HCT116 (cell line): ENCODE results near the gene ACTL7A. TPM values are rescaled to one million over a fixed set of nuclear protein-coding genes. Genes with fewer than 3 reads are reported as not detected.

ENCODE experiments used
- ATAC-seq: fragments of 200-7000 bp; cut with Tn5 transposase; 2 replicates; pipeline ENCODE4 v1.9.1; 2020; ENCODE audit warnings: mild to moderate bottlenecking, moderate library complexity
- BruUV-seq: library from RNA; stranded (reverse); fragments of 400-500 nt; replicated peaks from 2 replicates; lab custom pipeline; 2021; lab: Mats Ljungman, UMichigan
- CTCF ChIA-PET: fragments of 300-600 bp; sonication (Branson Sonifier 250); formaldehyde crosslinking; loops from one replicate; lab custom pipeline; 2021; ENCODE audit warnings: antibody characterized with exemption; lab: Charles Lee
- POLR2A ChIA-PET: fragments of 300-600, 350-600 bp; sonication (Branson Sonifier 250); formaldehyde crosslinking; loops from one replicate; lab custom pipeline; 2021; ENCODE audit warnings: antibody characterized with exemption; lab: Charles Lee
- RAD21 ChIA-PET, 2 experiments: fragments of 300-600 bp; sonication (Branson Sonifier 250); formaldehyde crosslinking; loops; one replicate each; lab custom pipeline; 2023; ENCODE audit warnings: low total read pairs in 2 of 2; ENCODE audit not compliant: uncharacterized antibody in 2 of 2, unreplicated experiment in 2 of 2, low non-redundant PET in 1 of 2; lab: Charles Lee
- DNase-seq: peaks from one replicate; pipeline ENCODE4 v3.0.0-alpha.2; 2010; ENCODE audit warnings: low read depth, low spot score
- H2AFZ ChIP-seq: fragments of 200-600 bp; shearing (Covaris generic), sonication (generic); 2 replicates; pipeline ENCODE4 v1.6.1; 2017; ENCODE audit warnings: low read depth, mixed run types, mixed read lengths, antibody characterized with exemption, low read length; ENCODE audit not compliant: poor library complexity, severe bottlenecking
- H3K27ac ChIP-seq: 2 replicates; pipeline ENCODE4 v1.5.1; 2012; ENCODE audit warnings: low read depth, low read length
- H3K27me3 ChIP-seq: fragments of 200-600 bp; sonication (generic); 2 replicates; pipeline ENCODE4 v1.6.1; 2016; ENCODE audit warnings: mixed run types, low read length, mixed read lengths; ENCODE audit not compliant: insufficient read depth
- H3K36me3 ChIP-seq, 2 experiments: fragments of 200-500 bp in 1 of 2; fragments of 200-600 bp in 1 of 2; sonication (Bioruptor generic) in 1 of 2; sonication (generic) in 1 of 2; 2 replicates each; pipeline versions ENCODE4 v1.5.1 to v1.6.1; 2014 to 2016; ENCODE audit warnings: low read length in 2 of 2, inconsistent platforms in 1 of 2, mixed read lengths in 1 of 2, mixed run types in 1 of 2; ENCODE audit not compliant: insufficient read depth in 2 of 2, control insufficient read depth in 1 of 2
- H3K4me1 ChIP-seq, 2 experiments: fragments of 200-600 bp in 1 of 2; sonication (generic) in 1 of 2; 2 replicates each; pipeline versions ENCODE4 v1.5.1 to v1.6.1; 2012 to 2017; ENCODE audit warnings: low read length in 2 of 2, inconsistent platforms in 1 of 2, mild to moderate bottlenecking in 1 of 2, mixed read lengths in 1 of 2, mixed run types in 1 of 2, moderate library complexity in 1 of 2; ENCODE audit not compliant: insufficient read depth in 2 of 2, control insufficient read depth in 1 of 2
- H3K4me2 ChIP-seq: fragments of 200-600 bp; sonication (generic); 2 replicates; pipeline ENCODE4 v1.6.1; 2017; ENCODE audit warnings: mixed run types, low read length, mixed read lengths
- H3K4me3 ChIP-seq, 2 experiments: fragments of 200-600 bp in 1 of 2; sonication (generic) in 1 of 2; replicated peaks in 1 of 2; 2 replicates each; pipeline ENCODE4 v1.5.1; 2011 to 2016; ENCODE audit warnings: low read length in 2 of 2, control low read depth in 1 of 2, low read depth in 1 of 2, mild to moderate bottlenecking in 1 of 2, mixed read lengths in 1 of 2, mixed run types in 1 of 2
- H3K79me2 ChIP-seq: fragments of 200-600 bp; sonication (generic); 2 replicates; pipeline ENCODE4 v1.6.1; 2017; ENCODE audit warnings: mild to moderate bottlenecking, mixed run types, low read length, moderate library complexity, mixed read lengths; ENCODE audit not compliant: insufficient read depth
- H3K9ac ChIP-seq: fragments of 200-600 bp; sonication (generic); 2 replicates; pipeline ENCODE4 v1.6.1; 2016; ENCODE audit warnings: low read length, mixed read lengths
- H3K9me2 ChIP-seq: fragments of 200-600 bp; sonication (generic), shearing (Covaris generic); 2 replicates; pipeline ENCODE4 v1.6.1; 2017; ENCODE audit warnings: mixed run types, mild to moderate bottlenecking, moderate library complexity; ENCODE audit not compliant: insufficient read depth
- H3K9me3 ChIP-seq, 2 experiments: fragments of 200-500 bp in 1 of 2; fragments of 200-600 bp in 1 of 2; sonication (Bioruptor generic) in 1 of 2; sonication (generic) in 1 of 2; 2 replicates each; pipeline ENCODE4 v1.6.1; 2014 to 2017; ENCODE audit warnings: low read length in 2 of 2, mixed read lengths in 2 of 2, inconsistent platforms in 1 of 2, low read depth in 1 of 2, mild to moderate bottlenecking in 1 of 2, mixed run types in 1 of 2, moderate library complexity in 1 of 2; ENCODE audit not compliant: control insufficient read depth in 1 of 2, insufficient read depth in 1 of 2
- H4K20me1 ChIP-seq: fragments of 200-600 bp; sonication (generic), shearing (Covaris generic); 2 replicates; pipeline ENCODE4 v1.6.1; 2017; ENCODE audit warnings: mixed run types, mild to moderate bottlenecking, moderate library complexity; ENCODE audit not compliant: insufficient read depth
- CEBPB ChIP-seq: IDR thresholded peaks from 2 replicates; pipeline ENCODE4 v1.6.1; 2012; ENCODE audit warnings: low read depth
- ELF1 ChIP-seq: IDR thresholded peaks from 2 replicates; pipeline ENCODE4 v1.6.1; 2012; ENCODE audit warnings: low read depth, borderline replicate concordance
- EZH2 ChIP-seq: fragments of 200-600 bp; sonication (generic); IDR thresholded peaks from 2 replicates; pipeline ENCODE4 v1.6.1; 2017; ENCODE audit warnings: antibody characterized with exemption, mixed run types
- JUND ChIP-seq: IDR thresholded peaks from 2 replicates; pipeline ENCODE4 v1.6.1; 2012
- MAX ChIP-seq: IDR thresholded peaks from 2 replicates; pipeline ENCODE4 v1.6.1; 2012
- POLR2A ChIP-seq: IDR thresholded peaks from 2 replicates; pipeline ENCODE4 v1.7.0; 2011; ENCODE audit warnings: borderline replicate concordance; ENCODE audit not compliant: insufficient read depth, insufficient read length; ENCODE audit errors: extremely low read depth
- RAD21 ChIP-seq: IDR thresholded peaks from 2 replicates; pipeline ENCODE4 v1.6.1; 2012; ENCODE audit warnings: low read depth, mild to moderate bottlenecking
- SIN3A ChIP-seq: IDR thresholded peaks from 2 replicates; pipeline ENCODE4 v1.6.1; 2012; ENCODE audit warnings: low read depth
- SP1 ChIP-seq: IDR thresholded peaks from 2 replicates; pipeline ENCODE4 v1.6.1; 2012; ENCODE audit warnings: low read depth
- SRF ChIP-seq: IDR thresholded peaks from 2 replicates; pipeline ENCODE4 v1.6.1; 2012; ENCODE audit warnings: low read depth
- TCF7L2 ChIP-seq: IDR thresholded peaks from 2 replicates; pipeline ENCODE4 v1.7.0; 2011; ENCODE audit warnings: borderline replicate concordance, inconsistent platforms; ENCODE audit not compliant: insufficient read depth, insufficient read length; ENCODE audit errors: extremely low read depth
- YY1 ChIP-seq: IDR thresholded peaks from 2 replicates; pipeline ENCODE4 v1.6.1; 2011; ENCODE audit warnings: low read length, low read depth, moderate library complexity, mild to moderate bottlenecking; ENCODE audit not compliant: insufficient replicate concordance; ENCODE audit errors: extremely low read depth
- intact Hi-C: fragments of 100-400 bp; cut with micrococcal nuclease; formaldehyde crosslinking; loops from 2 replicates; pipeline ENCODE4 v1.10.0; 2022
- total RNA-seq: library from RNA; stranded (reverse); gene quantifications from one replicate; pipeline ENCODE4 v1.2.1, GENCODE V29; 2021; ENCODE audit not compliant: unreplicated experiment
- TF ChIP-seq, protein P1 (sequence below): IDR thresholded peaks from 2 replicates; pipeline ENCODE4 v1.6.1; 2011; ENCODE audit warnings: mild to moderate bottlenecking, low read length, moderate library complexity; ENCODE audit not compliant: insufficient replicate concordance; ENCODE audit errors: extremely low read depth
- TF ChIP-seq, protein P2 (sequence below): IDR thresholded peaks from 2 replicates; pipeline ENCODE4 v1.6.1; 2012; ENCODE audit warnings: low read depth

ACTL7A gene
- total RNA-seq, 1 experiment from 2014 or later = not detected

GRCh38 chr9:108865037-108865436 lies 3.0 kb downstream of the ACTL7A start:
- Histone ChIP-seq H3K27me3 (no peaks in the 10 kb centered on the region), H3K27ac (no peak overlapping the region), H3K9me3 (no peaks in the 10 kb centered on the region), H3K9ac (no peak overlapping the region), H3K79me2 (no peaks in the 10 kb centered on the region), H2AFZ (no peak overlapping the region)
- no TSS peak for BruUV-seq
- POLR2A ChIA-PET = no interaction called here
- TF ChIP-seq JUND (no peak), MAX (no peak), EZH2 (no peak), RAD21 (no peak), SP1 (no peak), ELF1 (no peak), SIN3A (no peak), CEBPB (no peak), YY1 (no peak), TCF7L2 (no peak), SRF (no peak), POLR2A (no peak)
- TF ChIP-seq, protein P1, sequence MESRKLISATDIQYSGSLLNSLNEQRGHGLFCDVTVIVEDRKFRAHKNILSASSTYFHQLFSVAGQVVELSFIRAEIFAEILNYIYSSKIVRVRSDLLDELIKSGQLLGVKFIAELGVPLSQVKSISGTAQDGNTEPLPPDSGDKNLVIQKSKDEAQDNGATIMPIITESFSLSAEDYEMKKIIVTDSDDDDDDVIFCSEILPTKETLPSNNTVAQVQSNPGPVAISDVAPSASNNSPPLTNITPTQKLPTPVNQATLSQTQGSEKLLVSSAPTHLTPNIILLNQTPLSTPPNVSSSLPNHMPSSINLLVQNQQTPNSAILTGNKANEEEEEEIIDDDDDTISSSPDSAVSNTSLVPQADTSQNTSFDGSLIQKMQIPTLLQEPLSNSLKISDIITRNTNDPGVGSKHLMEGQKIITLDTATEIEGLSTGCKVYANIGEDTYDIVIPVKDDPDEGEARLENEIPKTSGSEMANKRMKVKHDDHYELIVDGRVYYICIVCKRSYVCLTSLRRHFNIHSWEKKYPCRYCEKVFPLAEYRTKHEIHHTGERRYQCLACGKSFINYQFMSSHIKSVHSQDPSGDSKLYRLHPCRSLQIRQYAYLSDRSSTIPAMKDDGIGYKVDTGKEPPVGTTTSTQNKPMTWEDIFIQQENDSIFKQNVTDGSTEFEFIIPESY = no peak
- TF ChIP-seq, protein P2, sequence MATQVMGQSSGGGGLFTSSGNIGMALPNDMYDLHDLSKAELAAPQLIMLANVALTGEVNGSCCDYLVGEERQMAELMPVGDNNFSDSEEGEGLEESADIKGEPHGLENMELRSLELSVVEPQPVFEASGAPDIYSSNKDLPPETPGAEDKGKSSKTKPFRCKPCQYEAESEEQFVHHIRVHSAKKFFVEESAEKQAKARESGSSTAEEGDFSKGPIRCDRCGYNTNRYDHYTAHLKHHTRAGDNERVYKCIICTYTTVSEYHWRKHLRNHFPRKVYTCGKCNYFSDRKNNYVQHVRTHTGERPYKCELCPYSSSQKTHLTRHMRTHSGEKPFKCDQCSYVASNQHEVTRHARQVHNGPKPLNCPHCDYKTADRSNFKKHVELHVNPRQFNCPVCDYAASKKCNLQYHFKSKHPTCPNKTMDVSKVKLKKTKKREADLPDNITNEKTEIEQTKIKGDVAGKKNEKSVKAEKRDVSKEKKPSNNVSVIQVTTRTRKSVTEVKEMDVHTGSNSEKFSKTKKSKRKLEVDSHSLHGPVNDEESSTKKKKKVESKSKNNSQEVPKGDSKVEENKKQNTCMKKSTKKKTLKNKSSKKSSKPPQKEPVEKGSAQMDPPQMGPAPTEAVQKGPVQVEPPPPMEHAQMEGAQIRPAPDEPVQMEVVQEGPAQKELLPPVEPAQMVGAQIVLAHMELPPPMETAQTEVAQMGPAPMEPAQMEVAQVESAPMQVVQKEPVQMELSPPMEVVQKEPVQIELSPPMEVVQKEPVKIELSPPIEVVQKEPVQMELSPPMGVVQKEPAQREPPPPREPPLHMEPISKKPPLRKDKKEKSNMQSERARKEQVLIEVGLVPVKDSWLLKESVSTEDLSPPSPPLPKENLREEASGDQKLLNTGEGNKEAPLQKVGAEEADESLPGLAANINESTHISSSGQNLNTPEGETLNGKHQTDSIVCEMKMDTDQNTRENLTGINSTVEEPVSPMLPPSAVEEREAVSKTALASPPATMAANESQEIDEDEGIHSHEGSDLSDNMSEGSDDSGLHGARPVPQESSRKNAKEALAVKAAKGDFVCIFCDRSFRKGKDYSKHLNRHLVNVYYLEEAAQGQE = no peak
- TF ChIP-seq, all 23 proteins: peak for 0
- Histone ChIP-seq H3K4me1 (peaks cover 3 to 18% of the 10 kb centered on the region in 2 experiments; a peak in 2 of 4 replicates), H3K36me3 (no peaks in the 10 kb centered on the region), H3K4me2 (no peak overlapping the region), H4K20me1 (no peaks in the 10 kb centered on the region), H3K4me3 (no peak overlapping the region), H3K9me2 (no peaks in the 10 kb centered on the region)
- ChIA-PET RAD21 (no interaction called here), CTCF (no interaction called here)
- ATAC-seq (no peak), DNase-seq (no peak)
- intact Hi-C loops = no loop called here
